ENCODE data around the gene TMEM209.

GRCh38 chr7:130240240-130240639 is 35.0 kb upstream of the TMEM209 start:
- TF ChIP-seq CTCF (IDR thresholded peaks at IDR 0.05; ENCODE audit: low read depth, low read length) (no peak), POLR2A (IDR thresholded peaks at IDR 0.05; ENCODE audit: extremely low read depth, insufficient read length) (no peak), MAX (IDR thresholded peaks at IDR 0.05; ENCODE audit: low read depth, low read length) (no peak)
